ENCODE data around the gene ZMYM4. TPM values are rescaled to one million over a fixed set of nuclear protein-coding genes. Genes with fewer than 3 reads are reported as not detected.

Gene ZMYM4
- total RNA-seq, 1 donor from 2014 or later, result 65.9 TPM

DNA sequence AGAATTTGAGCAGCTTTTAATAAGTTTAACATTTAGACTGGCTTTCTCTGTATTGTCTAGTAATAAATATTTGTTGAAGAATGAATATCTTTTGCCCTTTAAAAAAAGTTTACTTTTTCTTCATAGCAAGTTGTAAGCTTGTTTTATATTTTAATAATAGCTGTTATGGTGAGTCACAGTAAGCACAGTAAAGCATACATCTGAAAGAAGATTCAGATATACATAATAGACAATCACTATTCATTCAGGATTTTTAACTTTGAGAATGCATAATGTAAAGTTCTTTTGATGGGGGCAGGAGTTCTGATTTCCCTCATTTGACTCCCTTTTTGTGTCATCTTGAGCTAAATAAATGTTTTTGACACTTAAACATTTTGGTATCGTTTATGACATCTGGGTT, 66.0 kb downstream of the ZMYM4 start:
- no peaks in the 10 kb centered on the region for H3K27me3 Mint-ChIP-seq (ENCODE audit: unreplicated experiment)
- H3K4me1 Mint-ChIP-seq (ENCODE audit: unreplicated experiment), result no peaks in the 10 kb centered on the region
- no peak overlapping the region for H3K27ac Mint-ChIP-seq (ENCODE audit: unreplicated experiment)
- no peaks in the 10 kb centered on the region for H3K9me3 Mint-ChIP-seq (ENCODE audit: unreplicated experiment)
- no peak for DNase-seq (ENCODE audit: extremely low spot score, unreplicated experiment)
- no peak overlapping the region for H3K4me3 Mint-ChIP-seq (ENCODE audit: unreplicated experiment)
- H3K36me3 Mint-ChIP-seq (ENCODE audit: unreplicated experiment), result peaks cover 8% of the 10 kb centered on the region
- TF ChIP-seq, protein P1, sequence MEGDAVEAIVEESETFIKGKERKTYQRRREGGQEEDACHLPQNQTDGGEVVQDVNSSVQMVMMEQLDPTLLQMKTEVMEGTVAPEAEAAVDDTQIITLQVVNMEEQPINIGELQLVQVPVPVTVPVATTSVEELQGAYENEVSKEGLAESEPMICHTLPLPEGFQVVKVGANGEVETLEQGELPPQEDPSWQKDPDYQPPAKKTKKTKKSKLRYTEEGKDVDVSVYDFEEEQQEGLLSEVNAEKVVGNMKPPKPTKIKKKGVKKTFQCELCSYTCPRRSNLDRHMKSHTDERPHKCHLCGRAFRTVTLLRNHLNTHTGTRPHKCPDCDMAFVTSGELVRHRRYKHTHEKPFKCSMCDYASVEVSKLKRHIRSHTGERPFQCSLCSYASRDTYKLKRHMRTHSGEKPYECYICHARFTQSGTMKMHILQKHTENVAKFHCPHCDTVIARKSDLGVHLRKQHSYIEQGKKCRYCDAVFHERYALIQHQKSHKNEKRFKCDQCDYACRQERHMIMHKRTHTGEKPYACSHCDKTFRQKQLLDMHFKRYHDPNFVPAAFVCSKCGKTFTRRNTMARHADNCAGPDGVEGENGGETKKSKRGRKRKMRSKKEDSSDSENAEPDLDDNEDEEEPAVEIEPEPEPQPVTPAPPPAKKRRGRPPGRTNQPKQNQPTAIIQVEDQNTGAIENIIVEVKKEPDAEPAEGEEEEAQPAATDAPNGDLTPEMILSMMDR (IDR thresholded peaks at IDR 0.05), result no peak

DNA sequence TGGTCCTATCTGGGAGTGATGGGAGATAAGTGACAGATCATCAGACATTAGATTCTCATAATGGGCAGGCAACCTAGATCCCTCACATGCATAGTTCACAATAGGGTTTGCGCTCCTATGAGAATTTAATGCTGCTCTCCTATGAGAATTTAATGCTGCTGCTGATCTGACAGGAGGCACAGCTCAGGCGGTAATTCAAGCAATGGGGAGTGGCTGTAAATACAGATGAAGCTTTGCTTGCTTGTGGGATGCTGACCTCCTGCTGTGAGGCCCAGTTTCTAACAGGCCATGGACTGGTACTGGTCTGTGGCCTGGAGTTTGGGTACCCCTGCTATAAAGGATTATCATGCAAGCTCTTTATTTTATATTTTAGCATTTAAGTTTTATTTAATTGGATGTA, 72.0 kb downstream of the ZMYM4 start:
- Mint-ChIP-seq H3K4me1 (ENCODE audit: unreplicated experiment) (peaks cover 3% of the 10 kb centered on the region), H3K27me3 (ENCODE audit: unreplicated experiment) (no peaks in the 10 kb centered on the region), H3K4me3 (ENCODE audit: unreplicated experiment) (no peak overlapping the region), H3K36me3 (ENCODE audit: unreplicated experiment) (peaks cover 8% of the 10 kb centered on the region), H3K9me3 (ENCODE audit: unreplicated experiment) (no peaks in the 10 kb centered on the region), H3K27ac (ENCODE audit: unreplicated experiment) (no peak overlapping the region)
- TF ChIP-seq, protein P1 (IDR thresholded peaks at IDR 0.05), result no peak
- no peak for DNase-seq (ENCODE audit: extremely low spot score, unreplicated experiment)

DNA sequence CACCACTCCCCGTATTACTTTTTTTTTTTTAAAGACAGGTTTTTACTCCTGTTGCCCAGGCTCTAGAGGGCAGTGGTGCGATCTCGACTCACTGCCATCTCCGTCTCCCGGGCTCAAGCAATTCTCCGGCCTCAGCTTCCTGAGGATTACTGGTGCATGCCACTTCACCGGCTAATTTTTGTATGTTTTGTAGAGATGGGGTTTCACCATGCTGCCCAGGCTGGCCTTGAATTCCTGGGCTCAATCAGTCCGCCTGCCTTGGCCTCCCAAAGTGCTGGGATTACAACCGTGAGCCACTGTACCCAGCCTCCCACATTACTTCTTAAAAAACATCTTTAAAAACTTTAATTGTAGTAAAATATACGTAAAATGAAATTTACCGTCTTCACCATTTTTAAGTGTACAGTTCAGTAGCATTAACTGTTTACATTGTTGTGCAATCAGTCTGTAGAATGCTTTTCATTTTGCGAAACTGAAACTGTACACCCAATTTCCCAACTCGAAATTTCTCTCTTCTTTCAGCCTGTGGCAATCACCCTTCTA, 77.0 kb downstream of the ZMYM4 start:
- Mint-ChIP-seq H3K4me1 (ENCODE audit: unreplicated experiment) (peaks cover 5% of the 10 kb centered on the region), H3K4me3 (ENCODE audit: unreplicated experiment) (no peak overlapping the region), H3K27me3 (ENCODE audit: unreplicated experiment) (no peaks in the 10 kb centered on the region), H3K9me3 (ENCODE audit: unreplicated experiment) (no peaks in the 10 kb centered on the region), H3K27ac (ENCODE audit: unreplicated experiment) (peak overlapping the region; percentile 35), H3K36me3 (ENCODE audit: unreplicated experiment) (peaks cover 3% of the 10 kb centered on the region)
- DNase-seq (ENCODE audit: extremely low spot score, unreplicated experiment), result no peak
- TF ChIP-seq, protein P1 (IDR thresholded peaks at IDR 0.05), result no peak

DNA sequence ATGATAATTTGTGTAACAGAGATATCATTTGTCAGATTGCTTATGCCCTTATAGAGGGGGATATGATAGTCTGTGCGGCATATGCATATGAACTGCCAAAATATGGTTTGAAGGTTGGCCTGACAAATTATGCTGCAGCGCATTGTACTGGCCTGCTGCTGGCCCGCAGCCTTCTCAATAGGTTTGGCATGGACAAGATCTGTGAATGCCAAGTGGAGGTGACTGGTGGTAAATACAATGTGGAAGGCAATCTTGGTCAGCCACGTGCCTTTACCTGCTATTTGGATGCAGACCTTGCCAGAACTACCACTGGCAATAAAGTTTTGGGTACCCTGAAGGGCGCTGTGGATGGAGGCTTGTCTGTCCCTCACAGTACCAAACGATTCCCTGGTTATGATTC, 82.4 kb downstream of the ZMYM4 start:
- no peak for DNase-seq (ENCODE audit: extremely low spot score, unreplicated experiment)

DNA sequence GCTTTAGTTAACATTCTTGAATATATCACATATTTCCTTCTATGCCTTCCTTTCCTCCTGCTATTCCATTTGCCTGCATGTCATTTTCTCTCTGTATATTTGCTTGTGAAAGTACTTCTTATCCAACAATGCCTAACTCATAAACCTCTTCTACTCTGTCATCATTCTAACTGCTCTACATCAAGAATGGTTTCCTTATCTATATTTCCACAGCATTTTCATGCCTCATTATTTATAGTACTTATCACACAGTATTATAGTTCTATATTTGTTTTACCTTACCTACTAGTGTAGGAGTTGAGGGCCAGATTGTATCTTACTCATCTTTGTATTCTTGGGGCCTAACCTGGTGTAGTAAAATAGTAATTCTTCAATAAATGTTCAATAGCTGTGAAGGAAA, 91.5 kb downstream of the ZMYM4 start:
- TF ChIP-seq, protein P1 (IDR thresholded peaks at IDR 0.05), result no peak
- Mint-ChIP-seq H3K27me3 (ENCODE audit: unreplicated experiment) (no peaks in the 10 kb centered on the region), H3K9me3 (ENCODE audit: unreplicated experiment) (no peaks in the 10 kb centered on the region), H3K4me1 (ENCODE audit: unreplicated experiment) (peaks cover 8% of the 10 kb centered on the region), H3K4me3 (ENCODE audit: unreplicated experiment) (no peak overlapping the region), H3K27ac (ENCODE audit: unreplicated experiment) (no peak overlapping the region), H3K36me3 (ENCODE audit: unreplicated experiment) (peaks cover 18% of the 10 kb centered on the region)
- no peak for DNase-seq (ENCODE audit: extremely low spot score, unreplicated experiment)

More for the DNA sequence above, 82.4 kb downstream of the ZMYM4 start:
- no peaks in the 10 kb centered on the region for H3K9me3 Mint-ChIP-seq (ENCODE audit: unreplicated experiment)
- no peaks in the 10 kb centered on the region for H3K27me3 Mint-ChIP-seq (ENCODE audit: unreplicated experiment)
- H3K27ac Mint-ChIP-seq (ENCODE audit: unreplicated experiment), result no peak overlapping the region
- TF ChIP-seq, protein P1 (IDR thresholded peaks at IDR 0.05), result no peak
- peaks cover under 1% of the 10 kb centered on the region for H3K36me3 Mint-ChIP-seq (ENCODE audit: unreplicated experiment)
- H3K4me1 Mint-ChIP-seq (ENCODE audit: unreplicated experiment), result peaks cover under 1% of the 10 kb centered on the region
- no peak overlapping the region for H3K4me3 Mint-ChIP-seq (ENCODE audit: unreplicated experiment)
